ENCODE results near the gene MRPL57.
"Not testable (repeated sequence)": the region's sequence is repeated elsewhere in the genome, so short reads cannot be mapped to it uniquely, and the experiment has no call there.

The MRPL57 gene

DNA sequence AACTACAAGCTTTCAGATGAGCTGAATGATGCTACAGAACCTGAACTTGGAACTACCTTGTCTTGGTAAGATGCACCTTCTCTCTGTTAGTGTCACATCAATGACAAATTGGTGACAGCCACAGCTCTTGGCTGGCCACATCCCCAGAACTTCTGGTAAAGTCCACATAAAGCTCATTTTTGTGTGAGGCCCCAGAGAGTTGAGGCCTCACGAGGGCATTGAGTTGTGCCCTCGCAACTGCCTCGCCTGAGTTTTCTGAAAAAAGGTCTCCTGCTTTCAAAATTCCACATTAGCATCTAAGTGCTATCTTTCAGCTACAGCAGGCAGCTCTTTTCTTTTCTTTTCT, 42.6 kb downstream of the MRPL57 start:
- no peaks in the 10 kb centered on the region for H3K36me3 ChIP-seq (ENCODE audit: control insufficient read depth, insufficient read depth, low read length)
- TF ChIP-seq, protein P1, sequence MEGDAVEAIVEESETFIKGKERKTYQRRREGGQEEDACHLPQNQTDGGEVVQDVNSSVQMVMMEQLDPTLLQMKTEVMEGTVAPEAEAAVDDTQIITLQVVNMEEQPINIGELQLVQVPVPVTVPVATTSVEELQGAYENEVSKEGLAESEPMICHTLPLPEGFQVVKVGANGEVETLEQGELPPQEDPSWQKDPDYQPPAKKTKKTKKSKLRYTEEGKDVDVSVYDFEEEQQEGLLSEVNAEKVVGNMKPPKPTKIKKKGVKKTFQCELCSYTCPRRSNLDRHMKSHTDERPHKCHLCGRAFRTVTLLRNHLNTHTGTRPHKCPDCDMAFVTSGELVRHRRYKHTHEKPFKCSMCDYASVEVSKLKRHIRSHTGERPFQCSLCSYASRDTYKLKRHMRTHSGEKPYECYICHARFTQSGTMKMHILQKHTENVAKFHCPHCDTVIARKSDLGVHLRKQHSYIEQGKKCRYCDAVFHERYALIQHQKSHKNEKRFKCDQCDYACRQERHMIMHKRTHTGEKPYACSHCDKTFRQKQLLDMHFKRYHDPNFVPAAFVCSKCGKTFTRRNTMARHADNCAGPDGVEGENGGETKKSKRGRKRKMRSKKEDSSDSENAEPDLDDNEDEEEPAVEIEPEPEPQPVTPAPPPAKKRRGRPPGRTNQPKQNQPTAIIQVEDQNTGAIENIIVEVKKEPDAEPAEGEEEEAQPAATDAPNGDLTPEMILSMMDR (IDR thresholded peaks at IDR 0.05; ENCODE audit: insufficient read depth, low read length, poor library complexity, severe bottlenecking) = no peak
- no peaks in the 10 kb centered on the region for H3K27me3 ChIP-seq (replicated peaks; ENCODE audit: control insufficient read depth, insufficient read depth, low read length)
- H3K4me3 ChIP-seq (replicated peaks; ENCODE audit: low read depth, low read length) = no peak overlapping the region
- no peak for DNase-seq (ENCODE audit: extremely low read depth, insufficient read length)

DNA sequence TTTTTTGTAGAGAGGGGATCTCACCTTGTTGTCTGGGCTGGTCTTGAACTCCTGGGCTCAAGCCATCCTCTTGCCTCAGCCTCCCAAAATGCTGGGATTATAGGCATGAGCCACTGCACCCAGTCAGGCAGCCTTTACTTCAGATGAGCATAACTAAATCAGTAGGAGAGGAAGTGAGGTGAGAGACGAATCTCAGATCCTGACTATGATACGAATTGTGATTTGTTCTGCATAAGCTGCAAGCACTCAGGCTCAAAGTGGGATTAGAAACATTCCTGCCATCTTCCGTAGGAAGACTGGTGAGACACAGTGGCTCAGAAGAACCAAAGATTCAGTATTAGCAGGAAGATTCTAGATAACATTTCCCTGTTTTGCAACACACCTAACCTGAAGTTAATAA, 43.3 kb downstream of the MRPL57 start:
- not testable (repeated sequence) for H3K36me3 ChIP-seq (ENCODE audit: control insufficient read depth, insufficient read depth, low read length); H3K4me3 ChIP-seq (replicated peaks; ENCODE audit: low read depth, low read length); DNase-seq (ENCODE audit: extremely low read depth, insufficient read length)

DNA sequence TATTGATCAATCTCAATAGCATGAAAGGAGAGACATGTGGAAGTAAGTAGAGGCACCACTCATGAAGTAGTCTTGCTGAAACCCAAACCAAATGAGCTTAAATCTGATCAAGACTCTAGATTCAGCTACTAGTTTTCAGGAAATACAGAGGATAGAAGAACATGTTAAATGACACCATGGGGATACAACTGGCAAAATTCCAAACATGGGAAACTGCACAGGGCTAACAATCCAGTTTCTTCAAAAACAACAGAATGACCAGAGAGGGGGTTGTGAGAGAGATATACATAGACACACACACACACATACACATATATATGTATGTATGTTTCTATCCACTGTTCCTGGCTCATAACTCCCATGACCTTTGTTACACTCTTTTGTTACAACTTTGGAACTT, 44.8 kb downstream of the MRPL57 start:
- no peak for DNase-seq (ENCODE audit: extremely low read depth, insufficient read length)
- TF ChIP-seq, protein P1 (IDR thresholded peaks at IDR 0.05; ENCODE audit: insufficient read depth, low read length, poor library complexity, severe bottlenecking) = no peak
- Histone ChIP-seq H3K4me3 (replicated peaks; ENCODE audit: low read depth, low read length) (no peak overlapping the region), H3K36me3 (ENCODE audit: control insufficient read depth, insufficient read depth, low read length) (no peaks in the 10 kb centered on the region), H3K27me3 (replicated peaks; ENCODE audit: control insufficient read depth, insufficient read depth, low read length) (no peaks in the 10 kb centered on the region; the same call in none of the 2 replicates)

More for the DNA sequence above, 43.3 kb downstream of the MRPL57 start:
- not testable (repeated sequence) for H3K27me3 ChIP-seq (replicated peaks; ENCODE audit: control insufficient read depth, insufficient read depth, low read length)

DNA sequence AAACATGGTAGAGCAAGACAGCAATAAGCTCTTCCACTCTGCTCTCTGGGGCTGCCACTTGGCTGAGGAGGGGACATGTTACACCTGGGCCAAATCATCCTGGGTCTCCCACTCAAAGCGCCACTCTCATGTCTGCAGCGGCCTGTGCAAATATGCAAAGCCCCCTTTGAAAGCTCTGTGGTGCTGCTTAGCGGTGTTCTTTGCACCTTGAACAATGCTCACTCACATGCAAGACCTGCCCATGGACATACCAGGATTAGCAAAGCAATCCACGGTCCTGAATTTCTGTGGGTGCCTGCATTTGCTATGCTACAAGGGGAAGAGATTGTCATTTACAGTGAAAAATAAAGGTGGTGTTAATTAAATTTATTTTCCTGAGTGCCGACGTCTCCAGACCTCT, 48.6 kb downstream of the MRPL57 start:
- Histone ChIP-seq H3K4me3 (replicated peaks; ENCODE audit: low read depth, low read length) (no peak overlapping the region), H3K27me3 (replicated peaks; ENCODE audit: control insufficient read depth, insufficient read depth, low read length) (no peaks in the 10 kb centered on the region; the same call in none of the 2 replicates), H3K36me3 (ENCODE audit: control insufficient read depth, insufficient read depth, low read length) (no peaks in the 10 kb centered on the region)
- TF ChIP-seq, protein P1 (IDR thresholded peaks at IDR 0.05; ENCODE audit: insufficient read depth, low read length, poor library complexity, severe bottlenecking) = no peak
- DNase-seq (ENCODE audit: extremely low read depth, insufficient read length) = no peak

DNA sequence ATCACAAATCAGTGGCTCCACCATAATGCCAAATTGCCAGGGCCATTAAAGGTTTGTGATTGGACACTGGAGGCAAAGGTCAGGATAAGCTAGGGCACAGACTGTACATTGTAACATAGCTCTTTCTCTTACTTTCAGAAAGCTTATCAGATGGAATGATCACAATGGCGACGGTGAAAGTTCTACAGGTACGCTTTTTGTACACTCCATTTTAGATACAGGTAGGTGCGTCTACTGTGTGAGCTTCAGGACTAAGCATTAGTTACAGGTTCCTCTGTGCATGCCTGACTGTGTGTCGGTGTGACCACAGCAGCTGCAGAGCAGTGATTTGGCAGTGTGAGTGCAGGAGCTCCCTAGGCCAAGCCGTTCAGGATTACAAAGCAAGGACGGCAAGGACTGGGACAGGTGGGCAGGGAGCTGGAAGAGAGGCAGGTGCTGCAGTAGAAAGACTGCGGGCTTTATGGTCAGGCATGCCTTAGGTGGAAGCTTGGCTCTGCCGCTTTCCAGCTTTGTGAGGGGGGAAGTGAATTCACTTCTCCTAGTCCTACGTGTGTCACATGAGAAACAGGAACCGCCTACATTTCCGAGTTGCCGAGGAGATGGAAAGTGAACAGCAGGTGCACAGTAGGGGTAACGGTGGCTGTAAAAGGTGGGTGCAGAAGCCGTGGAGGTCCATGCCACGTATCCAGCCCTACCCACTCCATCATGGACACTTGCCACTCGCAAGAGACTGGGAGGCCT, 49.6 kb downstream of the MRPL57 start:
- TF ChIP-seq, protein P1 (IDR thresholded peaks at IDR 0.05; ENCODE audit: insufficient read depth, low read length, poor library complexity, severe bottlenecking) = no peak
- Histone ChIP-seq H3K36me3 (ENCODE audit: control insufficient read depth, insufficient read depth, low read length) (no peaks in the 10 kb centered on the region), H3K4me3 (replicated peaks; ENCODE audit: low read depth, low read length) (no peak overlapping the region), H3K27me3 (replicated peaks; ENCODE audit: control insufficient read depth, insufficient read depth, low read length) (no peaks in the 10 kb centered on the region; the same call in none of the 2 replicates)
- no peak for DNase-seq (ENCODE audit: extremely low read depth, insufficient read length)

DNA sequence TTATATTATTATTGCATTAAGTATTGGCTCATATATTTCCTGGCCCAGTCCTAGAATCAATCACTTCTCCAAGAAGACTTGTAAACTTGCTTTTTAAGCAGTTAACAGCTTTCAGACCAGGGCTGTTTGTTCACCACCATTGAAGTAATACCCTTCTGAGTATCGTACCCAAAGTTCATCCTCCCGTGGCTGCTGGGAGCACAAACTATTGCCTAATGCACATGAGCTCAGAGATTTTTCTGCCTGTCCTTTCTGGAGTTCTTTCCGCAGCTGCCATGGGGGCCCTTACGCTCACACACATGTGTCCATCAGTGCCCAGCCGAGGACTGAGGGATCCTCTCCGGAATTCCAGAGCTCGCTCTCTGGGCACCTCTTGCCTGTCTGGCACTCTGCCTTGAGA, 51.5 kb downstream of the MRPL57 start:
- Histone ChIP-seq H3K36me3 (ENCODE audit: control insufficient read depth, insufficient read depth, low read length) (no peaks in the 10 kb centered on the region), H3K4me3 (replicated peaks; ENCODE audit: low read depth, low read length) (no peak overlapping the region), H3K27me3 (replicated peaks; ENCODE audit: control insufficient read depth, insufficient read depth, low read length) (no peaks in the 10 kb centered on the region; the same call in none of the 2 replicates)
- DNase-seq (ENCODE audit: extremely low read depth, insufficient read length) = no peak
- TF ChIP-seq, protein P1 (IDR thresholded peaks at IDR 0.05; ENCODE audit: insufficient read depth, low read length, poor library complexity, severe bottlenecking) = no peak

Measured in GM06990 (cell line).